Gastroesophageal sphincter (tissue), 2 donors: ENCODE measurements around the gene EPS8L2.

Experiments used
- POLR2A ChIP-seq, 2 donors: fragments of 450-650 bp; IDR thresholded peaks; one replicate each; pipeline ENCODE4 v1.6.1; 2017; ENCODE audit warnings: antibody characterized with exemption in 2 of 2, mild to moderate bottlenecking in 2 of 2, moderate library complexity in 1 of 2
- POLR2AphosphoS5 ChIP-seq: sonication (generic); formaldehyde crosslinking; IDR thresholded peaks from one replicate; pipeline ENCODE4 v1.6.1; 2017; ENCODE audit warnings: antibody characterized with exemption

DNA sequence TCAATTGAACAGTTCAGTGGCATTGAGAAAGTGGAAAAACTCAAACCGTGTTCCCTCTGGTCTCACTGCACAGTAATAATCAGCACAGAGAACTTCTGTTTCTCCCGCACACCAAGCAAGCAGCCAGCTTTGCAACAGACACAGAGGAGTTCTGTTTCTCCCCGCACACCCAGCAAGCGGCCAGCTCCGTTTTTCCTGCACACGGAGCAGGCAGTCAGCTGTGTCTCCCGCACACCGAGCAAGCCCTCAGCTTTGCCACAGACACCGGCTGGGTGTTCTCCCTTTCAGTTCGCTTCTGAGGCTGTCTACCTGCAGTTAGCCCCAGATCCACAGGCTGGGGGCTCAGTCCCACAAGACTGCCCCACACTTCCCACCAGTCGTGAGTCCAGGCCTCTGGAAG is 31.3 kb downstream of the EPS8L2 start:
- TF ChIP-seq POLR2A (IDR thresholded peaks at IDR 0.05) = no peak
- no peak for TF ChIP-seq POLR2AphosphoS5
